SHP77 treated with DMSO at 0.1 percent for 48 hours (cell line): ENCODE results near the gene EXD3.

Experiments used
- DNase-seq: peaks from one replicate; lab custom pipeline; 2025; lab: John Stamatoyannopoulos, UW

Gene EXD3

DNA sequence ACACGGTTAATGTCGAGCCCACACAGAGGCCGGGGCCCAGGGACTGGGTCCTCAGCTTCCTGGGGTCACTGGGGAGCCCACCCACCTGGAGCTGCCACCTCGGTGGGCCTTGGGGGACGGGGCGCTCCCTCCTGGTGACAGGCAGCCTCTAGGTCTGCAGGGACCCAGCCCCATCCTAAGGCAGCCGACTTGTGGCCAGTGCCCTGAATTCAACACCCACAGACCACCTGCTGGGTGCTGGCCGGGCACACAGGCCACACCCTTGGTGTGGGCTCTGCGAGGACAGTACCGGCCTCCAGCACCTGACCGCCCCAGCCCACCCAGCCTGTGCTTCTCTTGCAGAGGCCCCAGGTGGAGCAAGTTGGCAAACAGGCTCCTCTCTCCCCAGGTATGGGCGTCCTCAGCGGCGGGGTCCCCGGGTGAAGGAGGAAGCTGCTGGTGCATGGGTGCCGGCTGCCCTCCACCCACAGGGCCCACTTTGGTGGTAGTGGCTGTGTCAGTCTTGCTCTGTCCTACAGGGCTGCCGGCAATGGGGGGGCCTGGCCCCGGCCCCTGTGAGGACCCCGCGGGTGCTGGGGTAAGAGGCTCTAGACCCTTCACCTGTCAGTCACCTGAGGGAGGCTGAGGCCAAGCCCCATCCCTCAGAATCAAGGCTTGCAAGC is 9.9 kb upstream of the EXD3 start:
- DNase-seq: no peak

GRCh38 chr9:137431416-137431931 is 8.5 kb upstream of the EXD3 start:
- DNase-seq: no peak

- DNase-seq: no peak
Observed at GRCh38 chr9:137430723-137431415, 7.9 kb upstream of the EXD3 start.

- DNase-seq: no peak
Observed at GRCh38 chr9:137429974-137430722, 7.2 kb upstream of the EXD3 start.

DNA sequence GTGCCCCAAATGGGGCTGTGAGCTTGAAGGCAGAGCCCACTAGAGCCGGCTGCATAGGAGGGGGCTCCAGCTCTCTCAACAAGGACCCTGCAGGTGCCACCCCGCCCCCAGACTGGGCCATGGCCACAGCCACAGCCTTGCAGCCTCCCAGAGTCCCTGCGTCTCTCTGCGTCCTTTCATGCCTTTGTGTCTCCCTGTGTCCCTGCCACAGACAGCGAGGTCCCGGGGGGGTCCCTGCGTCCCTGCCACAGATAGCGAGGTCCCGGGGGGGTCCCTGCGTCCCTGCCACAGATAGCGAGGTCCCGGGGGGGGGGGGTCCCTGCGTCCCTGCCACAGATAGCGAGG is 6.6 kb upstream of the EXD3 start:
- DNase-seq: no peak

DNA sequence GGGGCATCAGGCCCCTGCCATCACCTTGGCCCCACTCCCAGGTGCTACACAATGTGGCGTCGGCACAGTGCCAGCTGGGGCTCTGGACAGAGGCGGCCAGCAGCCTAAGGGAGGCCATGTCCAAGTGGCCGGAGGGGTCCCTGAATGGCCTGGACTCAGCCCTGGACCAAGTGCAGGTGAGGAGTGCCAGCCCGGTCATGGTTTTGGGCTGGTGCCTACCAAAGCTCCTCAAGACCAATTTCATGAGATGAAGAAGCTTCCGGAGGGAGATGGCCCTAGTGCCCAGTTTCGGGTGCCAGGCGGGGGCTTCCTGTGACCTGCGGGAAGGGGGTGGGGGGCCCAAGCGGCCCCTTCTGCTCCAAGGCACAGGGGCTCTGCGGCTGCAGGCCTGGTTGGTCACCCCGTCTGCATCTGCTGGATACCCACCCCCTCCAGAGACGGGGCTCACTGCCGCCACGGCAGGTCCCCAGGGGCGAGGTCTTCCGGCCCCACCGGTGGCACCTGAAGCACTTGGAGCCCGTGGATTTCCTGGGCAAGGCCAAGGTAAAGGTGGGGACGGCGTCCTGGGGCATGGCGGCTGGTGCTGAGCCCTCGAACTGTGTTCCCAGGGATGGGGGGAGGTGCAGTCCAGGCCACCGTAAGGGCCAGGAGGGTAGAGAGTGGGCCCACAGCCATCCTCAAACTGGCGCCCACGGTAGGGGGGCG is 6.0 kb upstream of the EXD3 start:
- no peak for DNase-seq

- DNase-seq: no peak
Observed at GRCh38 chr9:137428311-137428630, 5.3 kb upstream of the EXD3 start.

GRCh38 chr9:137427454-137428310 is 4.7 kb upstream of the EXD3 start:
- no peak for DNase-seq

- DNase-seq: no peak
Observed at GRCh38 chr9:137426018-137426681, 3.2 kb upstream of the EXD3 start.

DNA sequence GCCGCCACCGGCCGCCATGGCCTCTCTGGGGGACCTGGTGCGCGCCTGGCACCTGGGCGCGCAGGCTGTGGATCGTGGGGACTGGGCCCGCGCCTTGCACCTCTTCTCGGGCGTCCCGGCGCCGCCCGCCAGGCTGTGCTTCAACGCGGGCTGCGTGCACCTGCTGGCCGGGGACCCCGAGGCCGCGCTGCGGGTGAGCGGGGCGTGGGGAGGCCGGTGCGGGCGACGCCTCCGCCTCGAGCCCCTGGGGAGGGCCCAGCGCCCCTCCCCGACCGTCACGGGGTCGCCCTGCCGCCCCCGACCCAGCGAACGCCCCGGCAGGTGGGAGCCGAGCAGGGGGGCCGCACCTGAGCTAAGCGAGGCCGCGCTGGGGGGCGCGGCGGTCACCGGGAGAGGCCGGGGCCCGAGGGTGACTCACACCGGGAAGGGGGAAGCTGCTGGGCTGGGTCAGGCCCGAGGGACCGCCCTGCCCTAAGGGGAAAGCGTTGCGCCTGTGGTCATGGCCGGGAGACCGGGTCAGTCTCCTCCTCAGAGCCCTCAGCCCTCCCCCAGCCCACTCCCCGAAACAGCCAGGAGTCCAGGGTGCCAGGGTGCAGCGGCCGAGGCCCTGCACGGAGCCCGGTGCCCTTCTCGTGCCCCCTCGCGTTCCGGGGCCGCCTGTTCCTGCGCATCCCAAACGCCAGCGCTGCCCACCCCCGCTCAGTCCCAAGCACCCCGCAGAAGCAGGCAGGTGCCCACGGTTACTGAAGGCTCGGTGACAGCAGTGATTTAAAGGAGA is 741 bp upstream of the EXD3 start:
- DNase-seq: no peak

DNA sequence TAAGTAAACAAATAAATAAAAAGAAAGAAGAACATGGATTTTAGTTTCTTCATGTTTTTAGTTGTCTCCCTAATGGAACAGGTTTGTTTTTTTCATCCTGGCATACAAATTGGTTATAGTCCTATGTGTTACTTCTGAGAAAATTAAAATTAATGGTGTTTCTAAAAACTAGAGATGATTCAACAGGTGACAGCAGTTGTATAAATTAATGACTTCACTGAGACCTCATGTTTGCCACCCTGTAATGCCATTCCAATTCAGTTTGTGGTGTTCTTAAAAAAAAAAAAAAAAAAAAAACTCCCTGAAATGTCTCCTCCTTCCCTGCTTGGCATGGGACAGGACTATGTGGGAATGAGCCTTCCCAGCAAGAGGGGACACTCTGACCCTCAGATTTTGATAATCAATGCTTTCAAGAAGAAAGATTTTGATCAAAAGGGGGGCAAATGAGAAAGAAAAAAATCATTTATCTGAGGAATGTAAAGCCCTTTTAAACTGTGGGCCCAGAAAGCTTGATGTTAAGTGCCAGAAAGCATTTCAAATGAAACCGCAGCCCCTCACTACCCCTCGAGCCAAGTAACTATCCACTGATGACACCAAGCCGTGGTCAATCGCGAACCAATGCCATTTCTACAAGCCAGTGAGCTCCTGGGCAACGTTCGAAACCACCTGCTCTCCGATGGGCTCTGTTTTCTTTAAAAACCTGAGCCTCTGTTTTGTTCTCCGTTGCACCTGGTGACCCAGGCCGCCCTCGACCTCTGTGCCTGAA is 941 bp downstream of the EXD3 start:
- no peak for DNase-seq

DNA sequence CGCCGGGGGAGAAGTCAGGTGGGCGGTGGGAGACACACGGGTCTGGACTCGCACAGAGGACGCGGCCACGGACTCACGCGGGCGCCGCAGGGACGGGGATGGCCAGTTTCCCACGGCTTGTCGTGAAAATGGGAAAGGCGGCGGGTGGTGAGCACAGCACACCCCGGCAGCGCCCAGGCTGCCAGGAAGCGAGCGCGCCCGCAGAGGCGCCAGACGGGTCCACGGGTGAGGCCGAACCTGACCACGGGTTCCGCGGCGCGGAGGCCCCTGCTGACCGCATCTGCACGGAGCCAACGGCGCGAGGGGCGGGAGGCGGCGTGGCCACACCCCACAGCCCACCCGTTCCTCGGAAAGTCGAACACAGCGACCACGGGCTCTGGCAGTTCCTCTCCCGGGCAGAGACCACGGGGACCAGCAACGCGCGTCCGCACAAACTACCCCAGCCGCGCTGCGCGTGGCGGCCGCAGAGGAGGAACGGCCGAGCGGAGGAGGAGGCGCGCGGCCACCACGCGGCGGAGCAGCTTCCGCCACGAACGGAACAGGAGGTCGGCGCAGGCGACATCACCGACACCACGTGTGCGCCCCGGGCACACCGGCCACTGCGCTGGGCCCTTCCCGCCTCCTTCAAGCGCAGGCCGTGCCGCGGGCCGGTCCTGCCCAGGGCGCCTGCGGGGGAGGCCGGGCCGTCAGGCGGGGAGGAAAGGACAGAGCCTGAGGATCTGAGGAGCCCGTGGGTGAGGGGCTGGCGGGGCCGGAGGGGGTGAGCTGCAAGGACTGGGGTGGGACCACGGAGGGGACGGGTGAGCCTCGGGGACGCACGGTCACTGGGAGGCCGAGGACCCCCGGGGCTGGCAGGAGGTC is 5.6 kb downstream of the EXD3 start:
- DNase-seq: no peak

GRCh38 chr9:137416563-137417151 is 6.3 kb downstream of the EXD3 start:
- DNase-seq: no peak

DNA sequence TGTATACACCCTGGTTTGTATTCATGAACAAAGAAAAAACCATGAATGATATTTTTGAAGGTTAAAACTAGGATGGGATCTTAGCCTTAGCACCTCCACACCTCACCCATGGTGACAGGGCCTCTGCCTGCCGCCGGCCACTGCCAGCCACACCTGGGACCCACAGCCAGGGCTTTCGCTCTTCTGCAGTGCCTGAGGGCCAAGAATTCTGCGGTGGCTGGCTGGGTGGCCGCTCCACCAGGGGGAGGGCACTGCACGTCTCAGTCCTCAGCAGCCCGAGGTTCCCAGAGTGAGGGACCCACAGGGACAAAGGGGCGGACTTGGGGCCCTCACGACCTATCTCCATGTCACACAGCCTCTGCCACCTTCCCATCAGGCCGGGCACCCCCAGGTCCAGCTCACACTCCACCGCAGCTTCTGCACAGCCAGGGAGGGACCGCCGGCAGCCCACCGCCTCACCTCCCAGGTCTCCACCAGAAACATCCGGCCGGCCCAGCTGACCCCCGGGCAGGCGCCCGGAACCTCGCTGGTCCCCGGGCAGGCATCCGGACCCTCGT is 6.9 kb downstream of the EXD3 start:
- no peak for DNase-seq

DNA sequence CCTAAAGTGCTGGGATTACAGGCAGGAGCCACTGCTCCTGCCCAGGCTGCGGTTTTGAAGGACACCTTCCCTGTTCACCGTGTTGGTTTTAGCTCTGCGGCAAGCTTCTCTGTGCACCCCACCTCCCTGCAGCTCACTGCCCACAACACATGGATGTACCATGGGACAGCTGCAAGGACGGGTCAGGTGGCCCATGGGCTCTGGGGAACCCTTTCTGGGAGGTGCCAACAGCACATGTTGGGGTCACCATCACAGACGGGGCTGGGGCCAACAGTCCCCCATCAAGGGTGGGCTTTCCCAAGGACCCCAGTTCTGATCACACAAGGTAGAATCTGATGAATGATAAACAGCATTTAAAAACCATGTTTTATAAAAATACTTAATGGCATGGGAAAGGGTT is 7.5 kb downstream of the EXD3 start:
- DNase-seq: no peak

DNA sequence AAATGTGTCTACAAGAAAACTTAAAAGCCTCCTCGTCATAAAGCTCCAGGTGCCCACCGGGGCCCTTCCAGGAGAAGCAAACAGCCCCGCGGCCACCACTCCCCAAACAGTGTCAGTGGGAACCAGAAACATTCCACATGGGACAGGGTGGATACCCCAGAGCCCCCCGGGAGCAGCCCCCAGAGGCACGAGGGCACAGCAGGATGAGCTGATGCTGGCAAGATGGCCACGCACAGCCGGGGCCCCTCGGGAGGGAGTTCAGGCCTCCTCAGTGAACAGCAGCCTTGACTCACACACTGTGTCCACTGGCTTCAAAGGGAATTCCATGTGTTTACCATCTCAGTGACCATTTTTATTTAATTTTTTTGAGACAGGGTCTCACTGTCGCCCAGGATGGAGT is 10.5 kb downstream of the EXD3 start:
- no peak for DNase-seq

GRCh38 chr9:137411645-137412380 is 11.1 kb downstream of the EXD3 start:
- no peak for DNase-seq
